ENCODE data around the gene FAM3C. TPM values are rescaled to one million over a fixed set of nuclear protein-coding genes. Genes with fewer than 3 reads are reported as not detected.

Gene FAM3C
- total and polyA plus RNA-seq, 7 donors: 16.0 to 26.1 (median 17.7) TPM

- no peak overlapping the region for H3K4me3 ChIP-seq
- H3K9me3 ChIP-seq: no peaks in the 10 kb centered on the region
- WGBS, 3 donors: 59 to 75% (median 64%) methylated on average over 2 of the region's 2 CpGs
- H3K4me1 ChIP-seq: no peaks in the 10 kb centered on the region
- intact Hi-C loops (cut with DNase I): loop anchor here in 1 of 2 donors (1.0 kb wide), 1 partner anchor 180 kb away; no protein-coding TSS in a partner anchor
- ATAC-seq (peak in 1 of 4 donors; percentile 47), DNase-seq (no peak)
- no peaks in the 10 kb centered on the region for H3K27me3 ChIP-seq (ENCODE audit: insufficient read depth in 3 of 3, low read length in 2 of 3)
- H3K27ac ChIP-seq: no peak overlapping the region
- peaks cover 0 to 48% of the 10 kb centered on the region in 2 donors for H3K36me3 ChIP-seq (ENCODE audit: insufficient read depth in 1 of 2, low read depth in 1 of 2)
- peak; percentile 80 for TF ChIP-seq CTCF (IDR thresholded peaks at IDR 0.05)
These were observed 29.2 kb downstream of the FAM3C start for GRCh38 chr7:121366852-121367431.

GRCh38 chr7:121360564-121360963, 35.5 kb downstream of the FAM3C start:
- Histone ChIP-seq H3K9me3 (no peaks in the 10 kb centered on the region), H3K36me3 (ENCODE audit: insufficient read depth in 1 of 2, low read depth in 1 of 2) (peaks cover 0 to 84% of the 10 kb centered on the region in 2 donors), H3K4me3 (no peak overlapping the region), H3K4me1 (no peaks in the 10 kb centered on the region), H3K27me3 (ENCODE audit: insufficient read depth in 3 of 3, low read length in 2 of 3) (no peaks in the 10 kb centered on the region), H3K27ac (no peak overlapping the region)
- no peak for TF ChIP-seq CTCF (IDR thresholded peaks at IDR 0.05)
- intact Hi-C loops (cut with DNase I): no loop called here
- no peak for DNase-seq
- no peak for ATAC-seq
- 92 to 95% (median 92%) methylated on average over 5 of the region's 5 CpGs for WGBS, 3 donors

GRCh38 chr7:121355574-121355973, 40.5 kb downstream of the FAM3C start:
- WGBS, 3 donors: 89 to 95% (median 92%) methylated on average over 2 of the region's 2 CpGs
- intact Hi-C loops (cut with DNase I): no loop called here
- TF ChIP-seq CTCF (IDR thresholded peaks at IDR 0.05): no peak

GRCh38 chr7:121352323-121352722, 43.8 kb downstream of the FAM3C start:
- H3K27ac ChIP-seq: no peak overlapping the region
- no peak overlapping the region for H3K4me3 ChIP-seq
- H3K4me1 ChIP-seq: no peaks in the 10 kb centered on the region
- no peaks in the 10 kb centered on the region for H3K27me3 ChIP-seq (ENCODE audit: insufficient read depth in 3 of 3, low read length in 2 of 3)
- WGBS, 3 donors: 64 to 91% (median 82%) methylated on average over 3 of the region's 3 CpGs
- peaks cover 0 to 23% of the 10 kb centered on the region in 2 donors for H3K36me3 ChIP-seq (ENCODE audit: insufficient read depth in 1 of 2, low read depth in 1 of 2)
- no peak for TF ChIP-seq CTCF (IDR thresholded peaks at IDR 0.05)
- intact Hi-C loops (cut with DNase I): no loop called here
- ATAC-seq (no peak), DNase-seq (no peak)
- no peaks in the 10 kb centered on the region for H3K9me3 ChIP-seq

More at GRCh38 chr7:121355574-121355973, 40.5 kb downstream of the FAM3C start:
- H3K4me1 ChIP-seq: no peaks in the 10 kb centered on the region
- H3K27ac ChIP-seq: no peak overlapping the region
- no peaks in the 10 kb centered on the region for H3K27me3 ChIP-seq (ENCODE audit: insufficient read depth in 3 of 3, low read length in 2 of 3)
- ATAC-seq (no peak), DNase-seq (no peak)
- no peaks in the 10 kb centered on the region for H3K9me3 ChIP-seq
- peaks cover 0 to 55% of the 10 kb centered on the region in 2 donors for H3K36me3 ChIP-seq (ENCODE audit: insufficient read depth in 1 of 2, low read depth in 1 of 2)
- H3K4me3 ChIP-seq: no peak overlapping the region

GRCh38 chr7:121351682-121352081, 44.4 kb downstream of the FAM3C start:
- no peaks in the 10 kb centered on the region for H3K4me1 ChIP-seq
- no peaks in the 10 kb centered on the region for H3K9me3 ChIP-seq
- intact Hi-C loops (cut with DNase I): no loop called here
- no peaks in the 10 kb centered on the region for H3K27me3 ChIP-seq (ENCODE audit: insufficient read depth in 3 of 3, low read length in 2 of 3)
- H3K36me3 ChIP-seq (ENCODE audit: insufficient read depth in 1 of 2, low read depth in 1 of 2): peaks cover 0 to 21% of the 10 kb centered on the region in 2 donors
- DNase-seq: no peak
- TF ChIP-seq CTCF (IDR thresholded peaks at IDR 0.05): no peak
- no peak overlapping the region for H3K27ac ChIP-seq
- no peak for ATAC-seq
- H3K4me3 ChIP-seq: no peak overlapping the region

All from psoas muscle (tissue), 8 donors.